ENCODE data around the gene PRPF40B.

The PRPF40B gene

DNA sequence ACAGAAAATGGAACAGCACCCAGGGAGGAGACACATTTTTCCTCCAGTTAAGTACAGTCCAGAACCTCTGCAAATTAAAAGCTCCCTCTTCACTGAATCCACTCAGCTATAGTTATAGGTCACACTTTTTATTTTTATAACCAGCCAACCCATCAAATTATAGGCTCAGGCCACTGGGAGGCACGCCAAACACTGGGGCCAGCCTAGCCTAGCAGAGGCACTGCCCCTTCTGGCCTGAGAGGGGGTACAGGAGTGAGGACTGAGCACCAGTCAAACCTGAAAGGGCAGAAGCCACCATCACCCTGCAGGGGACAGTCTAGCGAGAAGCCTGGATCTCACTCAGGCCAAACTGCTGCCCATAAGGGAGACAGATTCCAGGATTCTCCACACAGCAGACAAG lies 64.6 kb downstream of the PRPF40B start:
- no peak for DNase-seq (ENCODE audit: low read depth)

DNA sequence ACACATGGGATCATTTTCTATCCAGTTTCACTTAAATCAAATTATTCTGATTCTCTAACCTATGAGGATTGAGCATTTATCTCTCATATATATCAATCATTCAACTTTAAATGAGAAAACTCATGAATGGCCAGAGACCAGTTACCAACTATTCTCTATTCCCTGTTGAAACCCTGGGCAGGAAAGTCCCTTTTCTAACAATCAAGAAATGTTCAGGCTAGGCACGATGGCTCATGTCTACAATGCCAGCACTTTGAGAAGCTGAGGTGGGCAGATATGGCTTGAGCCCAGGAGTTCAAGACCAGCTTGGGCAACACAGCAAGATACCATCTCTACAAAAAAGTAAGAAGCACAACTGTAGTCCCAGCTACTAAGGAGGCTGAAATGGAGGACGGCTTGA lies 65.9 kb downstream of the PRPF40B start:
- no peak for DNase-seq (ENCODE audit: low read depth)

DNA sequence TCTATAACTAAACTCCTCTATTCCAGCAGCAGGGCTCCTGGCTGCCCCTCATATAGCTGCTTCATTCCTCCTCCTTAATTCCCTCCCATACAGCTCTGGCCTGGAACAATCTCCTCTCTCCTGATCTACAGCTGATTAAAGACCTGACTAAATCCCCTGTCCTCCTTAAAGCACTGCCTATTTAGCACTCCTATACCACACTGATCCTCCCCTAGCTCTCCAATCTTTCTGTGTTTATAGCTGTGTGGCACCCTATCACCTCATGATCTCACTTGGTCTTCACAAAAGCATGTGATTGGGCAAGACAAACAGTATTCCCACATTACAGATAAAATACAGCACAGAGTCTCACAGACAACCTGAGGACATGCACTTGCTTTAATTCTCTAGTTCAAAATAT lies 66.4 kb downstream of the PRPF40B start:
- no peak for DNase-seq (ENCODE audit: low read depth)

DNA sequence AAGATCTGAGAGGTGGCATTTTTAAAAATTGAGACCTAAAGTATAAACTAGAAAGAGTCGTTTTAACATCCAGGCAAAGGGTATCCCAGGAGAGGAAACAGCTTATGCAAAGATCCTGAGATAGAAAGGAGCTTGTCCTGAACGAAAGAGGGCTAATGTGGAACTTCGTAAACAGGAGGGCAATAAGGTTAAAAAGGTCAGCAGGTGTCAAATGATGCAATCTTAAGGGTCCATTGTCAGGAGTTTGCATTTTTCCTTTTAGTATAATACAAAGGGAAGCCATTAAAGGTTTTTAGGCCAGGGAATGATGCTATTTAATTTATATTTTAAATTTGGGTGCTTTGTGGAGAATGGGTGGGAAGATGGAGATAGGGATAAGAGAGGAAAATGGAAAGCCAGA lies 69.5 kb downstream of the PRPF40B start:
- no peak for DNase-seq (ENCODE audit: low read depth)

- DNase-seq (ENCODE audit: low read depth), result no peak
Measured at GRCh38 chr12:49693931-49694444, 70.6 kb downstream of the PRPF40B start.

Data from activated T-helper 1 cell treated with Interleukin-2 at 50 U/mL for 16 hours (primary cell).